Breast epithelium (tissue), 4 donors: ENCODE measurements around the gene CCDC88B. TPM values are rescaled to one million over a fixed set of nuclear protein-coding genes. Genes with fewer than 3 reads are reported as not detected.
"Not testable (repeated sequence)": the region's sequence is repeated elsewhere in the genome, so short reads cannot be mapped to it uniquely, and the experiment has no call there.

Experiments
- DNase-seq, 2 donors: peaks; one replicate each; pipeline ENCODE4 v3.0.0-alpha.2; 2019; ENCODE audit warnings: low spot score in 2 of 2
- H3K27ac ChIP-seq, 2 donors: fragments of 200-600 bp; sonication (generic) in 1 of 2; one replicate each; pipeline ENCODE4 v1.5.1; 2016 to 2019; ENCODE audit warnings: mild to moderate bottlenecking in 1 of 2
- H3K27me3 ChIP-seq, 2 donors: fragments of 200-600 bp; sonication (generic) in 1 of 2; one replicate each; pipeline versions ENCODE4 v1.5.1 to v1.6.0; 2017 to 2019; ENCODE audit warnings: control low read depth in 1 of 2, mild to moderate bottlenecking in 1 of 2
- H3K36me3 ChIP-seq: fragments of 200-600 bp; one replicate; pipeline ENCODE4 v1.5.1; 2019
- H3K4me1 ChIP-seq, 2 donors: fragments of 200-600 bp; sonication (generic); one replicate each; pipeline ENCODE4 v1.5.1; 2016 to 2019; ENCODE audit warnings: control low read depth in 1 of 2
- H3K4me3 ChIP-seq, 3 donors: fragments of 200-600 bp; sonication (generic); 1 replicate in 2 of 3; 2 replicates in 1 of 3; pipeline ENCODE4 v1.5.1; 2016 to 2019; ENCODE audit warnings: mild to moderate bottlenecking in 3 of 3, moderate library complexity in 2 of 3
- H3K9me3 ChIP-seq, 2 donors: fragments of 200-600 bp; sonication (generic) in 1 of 2; one replicate each; pipeline ENCODE4 v1.5.1; 2016 to 2019; ENCODE audit warnings: control low read depth in 1 of 2
- CTCF ChIP-seq, 3 donors: fragments of 450-650 bp; IDR thresholded peaks; one replicate each; pipeline ENCODE4 v1.5.1; 2016 to 2017; ENCODE audit warnings: antibody characterized with exemption in 3 of 3, mild to moderate bottlenecking in 3 of 3, moderate library complexity in 3 of 3
- POLR2A ChIP-seq: fragments of 450-650 bp; IDR thresholded peaks from one replicate; pipeline ENCODE4 v1.6.1; 2016; ENCODE audit warnings: antibody characterized with exemption, mild to moderate bottlenecking, moderate library complexity
- POLR2AphosphoS5 ChIP-seq, 3 donors: sonication (generic); formaldehyde crosslinking; IDR thresholded peaks; one replicate each; pipeline ENCODE4 v1.6.1; 2017; ENCODE audit warnings: antibody characterized with exemption in 3 of 3
- intact Hi-C: fragments of 100-400 bp; cut with DNase I; formaldehyde crosslinking; loops from one replicate; pipeline ENCODE4 v1.15.1; 2023; ENCODE audit warnings: low total_unique reads
- total RNA-seq, 3 donors: library from RNA; depleted of rRNA; stranded (reverse); fragments of >200 nt; gene quantifications; one replicate each; pipeline ENCODE4 v1.1.0, GENCODE V29; 2016

The CCDC88B gene
- total RNA-seq, 3 donors from 2014 or later: 3.3 to 10.7 (median 5.9) TPM

- TF ChIP-seq POLR2AphosphoS5 (IDR thresholded peaks at IDR 0.05): peak in 1 of 3 donors; percentile 26
- no peak for TF ChIP-seq CTCF (IDR thresholded peaks at IDR 0.05)
- peak overlapping the region; percentile 62 to 75 (median 69) for H3K4me3 ChIP-seq
- no peak for DNase-seq
- H3K9me3 ChIP-seq: no peaks in the 10 kb centered on the region
- intact Hi-C loops: no loop called here
- H3K27me3 ChIP-seq: no peaks in the 10 kb centered on the region
- peak overlapping the region; percentile 89 to 90 for H3K27ac ChIP-seq
- H3K4me1 ChIP-seq: peaks cover 5 to 10% of the 10 kb centered on the region in 2 donors
- H3K36me3 ChIP-seq: no peaks in the 10 kb centered on the region
Observed at GRCh38 chr11:64305691-64306562, 34.1 kb upstream of the CCDC88B start.

GRCh38 chr11:64306563-64306875 is 33.5 kb upstream of the CCDC88B start:
- Histone ChIP-seq H3K4me3 (peak overlapping the region; percentile 62 to 75 (median 69)), H3K27ac (peak overlapping the region; percentile 89 to 90), H3K27me3 (no peaks in the 10 kb centered on the region), H3K9me3 (no peaks in the 10 kb centered on the region), H3K4me1 (peaks cover 5 to 10% of the 10 kb centered on the region in 2 donors), H3K36me3 (no peaks in the 10 kb centered on the region)
- no peak for TF ChIP-seq POLR2A
- TF ChIP-seq CTCF (IDR thresholded peaks at IDR 0.05): no peak
- no peak for TF ChIP-seq POLR2AphosphoS5 (IDR thresholded peaks at IDR 0.05)
- intact Hi-C loops: no loop called here
- DNase-seq: no peak

- no peaks in the 10 kb centered on the region for H3K36me3 ChIP-seq
- TF ChIP-seq POLR2A (no peak), POLR2AphosphoS5 (IDR thresholded peaks at IDR 0.05) (no peak), CTCF (IDR thresholded peaks at IDR 0.05) (no peak)
- DNase-seq: no peak
- H3K27ac ChIP-seq: peak overlapping the region; percentile 89 to 90
- H3K4me1 ChIP-seq: peaks cover 5 to 10% of the 10 kb centered on the region in 2 donors
- no peaks in the 10 kb centered on the region for H3K9me3 ChIP-seq
- no peaks in the 10 kb centered on the region for H3K27me3 ChIP-seq
- peak overlapping the region; percentile 62 to 75 (median 69) for H3K4me3 ChIP-seq
- intact Hi-C loops: no loop called here
Observed at GRCh38 chr11:64306876-64307622, 33.0 kb upstream of the CCDC88B start.

- H3K36me3 ChIP-seq, H3K27me3 ChIP-seq, intact Hi-C loops, H3K4me3 ChIP-seq, DNase-seq, H3K9me3 ChIP-seq, H3K4me1 ChIP-seq: not testable (repeated sequence)
- H3K27ac ChIP-seq: peak overlapping the region in 1 of 2 donors; percentile 90
Observed at GRCh38 chr11:64307795-64308194, 32.2 kb upstream of the CCDC88B start.

GRCh38 chr11:64312947-64313346 is 27.1 kb upstream of the CCDC88B start:
- no peaks in the 10 kb centered on the region for H3K36me3 ChIP-seq
- no peaks in the 10 kb centered on the region for H3K9me3 ChIP-seq
- intact Hi-C loops: no loop called here
- no peak overlapping the region for H3K4me3 ChIP-seq
- H3K27ac ChIP-seq: peak overlapping the region; percentile 62 to 78
- TF ChIP-seq CTCF (IDR thresholded peaks at IDR 0.05) (no peak), POLR2AphosphoS5 (IDR thresholded peaks at IDR 0.05) (no peak), POLR2A (no peak)
- DNase-seq: no peak
- H3K27me3 ChIP-seq: no peaks in the 10 kb centered on the region
- peaks cover 0 to 6% of the 10 kb centered on the region in 2 donors for H3K4me1 ChIP-seq
